Measurements from ENCODE around the gene KIF26B. TPM values are rescaled to one million over a fixed set of nuclear protein-coding genes. Genes with fewer than 3 reads are reported as not detected.

Gene KIF26B
- total RNA-seq, 4 donors from 2014 or later, result 3.6 to 7.0 (median 5.2) TPM

- Histone ChIP-seq H3K27me3 (no peaks in the 10 kb centered on the region), H3K36me3 (no peaks in the 10 kb centered on the region), H3K4me1 (no peaks in the 10 kb centered on the region), H3K4me3 (no peak overlapping the region), H3K9me3 (no peaks in the 10 kb centered on the region), H3K27ac (no peak overlapping the region)
- TF ChIP-seq CTCF (IDR thresholded peaks at IDR 0.05) (no peak), POLR2AphosphoS5 (IDR thresholded peaks at IDR 0.05) (no peak), EP300 (IDR thresholded peaks at IDR 0.05) (no peak), POLR2A (IDR thresholded peaks at IDR 0.05) (no peak)
- WGBS, result 60% methylated on average over 2 of the region's 2 CpGs
- DNase-seq (ENCODE audit: low spot score in 2 of 2), result no peak
These were observed 223.5 kb downstream of the KIF26B start for GRCh38 chr1:245378311-245378722.

GRCh38 chr1:245378745-245379144 lies 224.0 kb downstream of the KIF26B start:
- WGBS, result 98% methylated on average over 5 of the region's 5 CpGs
- DNase-seq (ENCODE audit: low spot score in 2 of 2), result no peak
- Histone ChIP-seq H3K4me3 (no peak overlapping the region), H3K36me3 (no peaks in the 10 kb centered on the region), H3K4me1 (no peaks in the 10 kb centered on the region), H3K27me3 (no peaks in the 10 kb centered on the region), H3K9me3 (no peaks in the 10 kb centered on the region), H3K27ac (no peak overlapping the region)
- no peak for TF ChIP-seq POLR2AphosphoS5 (IDR thresholded peaks at IDR 0.05)

- TF ChIP-seq POLR2AphosphoS5 (IDR thresholded peaks at IDR 0.05) (no peak), CTCF (IDR thresholded peaks at IDR 0.05) (no peak), POLR2A (IDR thresholded peaks at IDR 0.05) (no peak), EP300 (IDR thresholded peaks at IDR 0.05) (no peak)
- no peak for DNase-seq (ENCODE audit: low spot score in 2 of 2)
- Histone ChIP-seq H3K4me1 (no peaks in the 10 kb centered on the region), H3K27me3 (no peaks in the 10 kb centered on the region), H3K36me3 (no peaks in the 10 kb centered on the region), H3K4me3 (no peak overlapping the region), H3K27ac (no peak overlapping the region), H3K9me3 (no peaks in the 10 kb centered on the region)
- WGBS, result 86% methylated on average over 11 of the region's 11 CpGs
These were observed 226.2 kb downstream of the KIF26B start for GRCh38 chr1:245380790-245381535.

GRCh38 chr1:245382981-245383380 lies 228.2 kb downstream of the KIF26B start:
- TF ChIP-seq POLR2A (IDR thresholded peaks at IDR 0.05), result no peak
- TF ChIP-seq EP300 (IDR thresholded peaks at IDR 0.05), result no peak
- TF ChIP-seq POLR2AphosphoS5 (IDR thresholded peaks at IDR 0.05), result no peak
- no peak for TF ChIP-seq CTCF (IDR thresholded peaks at IDR 0.05)
- H3K27me3 ChIP-seq, result no peaks in the 10 kb centered on the region
- no peak overlapping the region for H3K4me3 ChIP-seq
- H3K9me3 ChIP-seq, result no peaks in the 10 kb centered on the region
- no peaks in the 10 kb centered on the region for H3K4me1 ChIP-seq
- 79% methylated on average over 9 of the region's 9 CpGs for whole genome bisulfite sequencing
- H3K36me3 ChIP-seq, result no peaks in the 10 kb centered on the region
- H3K27ac ChIP-seq, result no peak overlapping the region
- no peak for DNase-seq (ENCODE audit: low spot score in 2 of 2)

GRCh38 chr1:245383396-245384330 lies 228.9 kb downstream of the KIF26B start:
- Histone ChIP-seq H3K4me3 (no peak overlapping the region), H3K27ac (no peak overlapping the region), H3K36me3 (no peaks in the 10 kb centered on the region), H3K27me3 (no peaks in the 10 kb centered on the region), H3K9me3 (no peaks in the 10 kb centered on the region), H3K4me1 (no peaks in the 10 kb centered on the region)
- no peak for TF ChIP-seq EP300 (IDR thresholded peaks at IDR 0.05)
- TF ChIP-seq POLR2A (IDR thresholded peaks at IDR 0.05), result no peak
- TF ChIP-seq CTCF (IDR thresholded peaks at IDR 0.05), result no peak
- TF ChIP-seq POLR2AphosphoS5 (IDR thresholded peaks at IDR 0.05), result no peak
- DNase-seq (ENCODE audit: low spot score in 2 of 2), result no peak
- WGBS, result 61% methylated on average over 13 of the region's 13 CpGs

Data from suprapubic skin (tissue), 4 donors.